Smooth muscle cell (in vitro differentiated cells): ENCODE measurements around the gene ITIH6. TPM values are rescaled to one million over a fixed set of nuclear protein-coding genes. Genes with fewer than 3 reads are reported as not detected.
"Not testable (repeated sequence)": the region's sequence is repeated elsewhere in the genome, so short reads cannot be mapped to it uniquely, and the experiment has no call there.

ENCODE experiments used
- DNase-seq: peaks from one replicate; lab custom pipeline; 2025; ENCODE audit not compliant: unreplicated experiment; lab: John Stamatoyannopoulos, UW
- H2AFZ ChIP-seq: fragments of 200-600 bp; sonication (generic); 2 replicates; pipeline ENCODE4 v1.6.0; 2016; ENCODE audit warnings: antibody characterized with exemption, low read depth, mild to moderate bottlenecking
- H3F3A ChIP-seq: fragments of 200-600 bp; sonication (generic); 2 replicates; pipeline ENCODE4 v1.6.0; 2017; ENCODE audit warnings: antibody characterized with exemption, low read depth
- H3K27ac ChIP-seq: fragments of 200-600 bp; sonication (generic); 2 replicates; pipeline ENCODE4 v1.5.1; 2016; ENCODE audit warnings: low read depth, mild to moderate bottlenecking
- H3K27me3 ChIP-seq: fragments of 200-600 bp; sonication (generic); 2 replicates; pipeline ENCODE4 v1.6.1; 2016; ENCODE audit warnings: low read depth, mild to moderate bottlenecking
- H3K36me3 ChIP-seq: fragments of 200-600 bp; sonication (generic); 2 replicates; pipeline ENCODE4 v1.5.1; 2016; ENCODE audit warnings: low read depth
- H3K4me1 ChIP-seq: fragments of 200-600 bp; sonication (generic); 2 replicates; pipeline ENCODE4 v1.5.1; 2016; ENCODE audit warnings: low read depth
- H3K4me2 ChIP-seq: fragments of 200-600 bp; sonication (generic); 2 replicates; pipeline ENCODE4 v1.6.0; 2016; ENCODE audit warnings: mild to moderate bottlenecking
- H3K4me3 ChIP-seq: fragments of 200-600 bp; sonication (generic); 2 replicates; pipeline ENCODE4 v1.5.1; 2016; ENCODE audit warnings: mild to moderate bottlenecking
- H3K79me2 ChIP-seq: fragments of 200-600 bp; sonication (generic); 2 replicates; pipeline ENCODE4 v1.6.0; 2016; ENCODE audit warnings: low read depth, mild to moderate bottlenecking
- H3K9ac ChIP-seq: fragments of 200-600 bp; sonication (generic); 2 replicates; pipeline ENCODE4 v1.6.0; 2016; ENCODE audit warnings: low read depth
- H3K9me3 ChIP-seq: fragments of 200-600 bp; sonication (generic); replicated peaks from 2 replicates; pipeline ENCODE4 v1.5.1; 2016; ENCODE audit warnings: low read depth
- H4K20me1 ChIP-seq: fragments of 200-600 bp; sonication (generic); 2 replicates; pipeline ENCODE4 v1.6.0; 2016; ENCODE audit warnings: low read depth
- CTCF ChIP-seq: fragments of 200-600 bp; sonication (generic); IDR thresholded peaks from 2 replicates; pipeline ENCODE4 v1.5.1; 2017; ENCODE audit warnings: borderline replicate concordance, mild to moderate bottlenecking, antibody characterized with exemption; ENCODE audit not compliant: insufficient read depth, poor library complexity, severe bottlenecking
- WGBS: methylation state at CpG from one replicate; pipeline ENCODE4 v1.1.7; 2016; ENCODE audit warnings: low lambda C conversion rate; 5-methylcytosine and 5-hydroxymethylcytosine counted together
- polyA plus RNA-seq: library from polyadenylated mRNA; unstranded; fragments of >200 nt; fragmentation: Nextera tagmentation; extraction: Ambion mirVana; gene quantifications from 2 replicates; pipeline ENCODE4 v1.2.1, GENCODE V29; 2016
- total RNA-seq: library from RNA; depleted of rRNA; stranded (reverse); fragments of >200 nt; gene quantifications from 2 replicates; pipeline ENCODE4 v1.2.3, GENCODE V29; 2014

Gene ITIH6
- total and polyA plus RNA-seq, 2 experiments from 2014 or later: not detected

- not testable (repeated sequence) for H3K9ac ChIP-seq, H3K79me2 ChIP-seq, H2AFZ ChIP-seq, DNase-seq, H3K4me1 ChIP-seq, H3K36me3 ChIP-seq, H3K4me3 ChIP-seq, H3K27me3 ChIP-seq, H3K4me2 ChIP-seq, H3F3A ChIP-seq, H3K27ac ChIP-seq, H3K9me3 ChIP-seq, H4K20me1 ChIP-seq
- WGBS: 93% methylated on average over 30 of the region's 36 CpGs
Observed at GRCh38 chrX:54736298-54736942, 61.6 kb downstream of the ITIH6 start.

GRCh38 chrX:54721424-54721823 lies 76.6 kb downstream of the ITIH6 start:
- no peak for DNase-seq
- H3K9ac ChIP-seq: no peak overlapping the region
- no peak overlapping the region for H3K4me3 ChIP-seq
- no peaks in the 10 kb centered on the region for H3K36me3 ChIP-seq
- no peak overlapping the region for H3K27ac ChIP-seq
- no peaks in the 10 kb centered on the region for H3K79me2 ChIP-seq
- TF ChIP-seq CTCF: no peak
- no peaks in the 10 kb centered on the region for H4K20me1 ChIP-seq
- H3K4me1 ChIP-seq: no peaks in the 10 kb centered on the region
- no peak overlapping the region for H2AFZ ChIP-seq
- H3F3A ChIP-seq: no peaks in the 10 kb centered on the region
- no peaks in the 10 kb centered on the region for H3K9me3 ChIP-seq
- no peak overlapping the region for H3K4me2 ChIP-seq
- WGBS: 69% methylated on average over 4 of the region's 4 CpGs
- H3K27me3 ChIP-seq: no peaks in the 10 kb centered on the region

- H4K20me1 ChIP-seq: no peaks in the 10 kb centered on the region
- WGBS: 68% methylated on average over 1 of the region's 1 CpG
- no peaks in the 10 kb centered on the region for H3K9me3 ChIP-seq
- H3K4me1 ChIP-seq: no peaks in the 10 kb centered on the region
- no peaks in the 10 kb centered on the region for H3F3A ChIP-seq
- DNase-seq: no peak
- H3K9ac ChIP-seq: no peak overlapping the region
- no peaks in the 10 kb centered on the region for H3K27me3 ChIP-seq
- no peak overlapping the region for H3K4me3 ChIP-seq
- no peak overlapping the region for H3K4me2 ChIP-seq
- H2AFZ ChIP-seq: no peak overlapping the region
- no peaks in the 10 kb centered on the region for H3K79me2 ChIP-seq
- H3K27ac ChIP-seq: no peak overlapping the region
- H3K36me3 ChIP-seq: no peaks in the 10 kb centered on the region
- no peak for TF ChIP-seq CTCF
Observed at GRCh38 chrX:54715621-54716020, 82.4 kb downstream of the ITIH6 start.

GRCh38 chrX:54714424-54714823 lies 83.6 kb downstream of the ITIH6 start:
- no peak for DNase-seq
- no peak for TF ChIP-seq CTCF

More at GRCh38 chrX:54714424-54714823, 83.6 kb downstream of the ITIH6 start:
- no peaks in the 10 kb centered on the region for H3K9me3 ChIP-seq
- no peak overlapping the region for H3K4me2 ChIP-seq
- no peak overlapping the region for H3K4me3 ChIP-seq
- H3K4me1 ChIP-seq: no peaks in the 10 kb centered on the region
- H3F3A ChIP-seq: no peaks in the 10 kb centered on the region
- H3K79me2 ChIP-seq: no peaks in the 10 kb centered on the region
- H4K20me1 ChIP-seq: no peaks in the 10 kb centered on the region
- no peaks in the 10 kb centered on the region for H3K27me3 ChIP-seq
- H3K9ac ChIP-seq: no peak overlapping the region
- H2AFZ ChIP-seq: no peak overlapping the region
- H3K27ac ChIP-seq: no peak overlapping the region
- H3K36me3 ChIP-seq: no peaks in the 10 kb centered on the region
